Cortex of kidney (tissue), 1 donor: ENCODE measurements around the gene C1QTNF7.

Source experiments
- DNase-seq: peaks from one replicate; lab custom pipeline; 2025; lab: John Stamatoyannopoulos, UW

The C1QTNF7 gene

GRCh38 chr4:15413623-15414019 is 14.2 kb upstream of the C1QTNF7 start:
- no peak for DNase-seq

- no peak for DNase-seq
These were observed 13.2 kb upstream of the C1QTNF7 start for GRCh38 chr4:15414551-15415091.

- no peak for DNase-seq
These were observed 11.2 kb upstream of the C1QTNF7 start for GRCh38 chr4:15416357-15417232.

GRCh38 chr4:15417233-15417660 is 10.6 kb upstream of the C1QTNF7 start:
- no peak for DNase-seq

- no peak for DNase-seq
These were observed 8.9 kb upstream of the C1QTNF7 start for GRCh38 chr4:15418956-15419355.

- no peak for DNase-seq
These were observed 7.2 kb upstream of the C1QTNF7 start for GRCh38 chr4:15420642-15421041.

- DNase-seq = no peak
These were observed 4.5 kb upstream of the C1QTNF7 start for GRCh38 chr4:15423285-15423711.

GRCh38 chr4:15425520-15425919 is 2.3 kb upstream of the C1QTNF7 start:
- no peak for DNase-seq

GRCh38 chr4:15427161-15427560 is 672 bp upstream of the C1QTNF7 start:
- no peak for DNase-seq

GRCh38 chr4:15428611-15429010 is 778 bp downstream of the C1QTNF7 start:
- DNase-seq = no peak

- DNase-seq = no peak
These were observed 6.3 kb downstream of the C1QTNF7 start for GRCh38 chr4:15434091-15434490.

- no peak for DNase-seq
These were observed 6.8 kb downstream of the C1QTNF7 start for GRCh38 chr4:15434676-15435075.

- no peak for DNase-seq
These were observed 8.7 kb downstream of the C1QTNF7 start for GRCh38 chr4:15436513-15436912.

- DNase-seq = no peak
These were observed 11.2 kb downstream of the C1QTNF7 start for GRCh38 chr4:15438939-15439524.

GRCh38 chr4:15443371-15444160 is 15.7 kb downstream of the C1QTNF7 start:
- no peak for DNase-seq

GRCh38 chr4:15444276-15444675 is 16.4 kb downstream of the C1QTNF7 start:
- no peak for DNase-seq

- DNase-seq = no peak
These were observed 17.2 kb downstream of the C1QTNF7 start for GRCh38 chr4:15444879-15445547.

GRCh38 chr4:15451181-15451865 is 23.5 kb downstream of the C1QTNF7 start:
- DNase-seq = no peak

- DNase-seq = no peak
These were observed 24.3 kb downstream of the C1QTNF7 start for GRCh38 chr4:15451866-15452765.

- no peak for DNase-seq
These were observed 27.5 kb downstream of the C1QTNF7 start for GRCh38 chr4:15455290-15455689.
